Midbrain (tissue), 1 donor: ENCODE data around the gene FAM72A.
"Not testable (repeated sequence)": the region's sequence is repeated elsewhere in the genome, so short reads cannot be mapped to it uniquely, and the experiment has no call there.

ENCODE experiments used
- DNase-seq: peaks from one replicate; lab custom pipeline; 2025; lab: John Stamatoyannopoulos, UW

Gene FAM72A

GRCh38 chr1:206169794-206170193, 32.8 kb downstream of the FAM72A start:
- not testable (repeated sequence) for DNase-seq

DNA sequence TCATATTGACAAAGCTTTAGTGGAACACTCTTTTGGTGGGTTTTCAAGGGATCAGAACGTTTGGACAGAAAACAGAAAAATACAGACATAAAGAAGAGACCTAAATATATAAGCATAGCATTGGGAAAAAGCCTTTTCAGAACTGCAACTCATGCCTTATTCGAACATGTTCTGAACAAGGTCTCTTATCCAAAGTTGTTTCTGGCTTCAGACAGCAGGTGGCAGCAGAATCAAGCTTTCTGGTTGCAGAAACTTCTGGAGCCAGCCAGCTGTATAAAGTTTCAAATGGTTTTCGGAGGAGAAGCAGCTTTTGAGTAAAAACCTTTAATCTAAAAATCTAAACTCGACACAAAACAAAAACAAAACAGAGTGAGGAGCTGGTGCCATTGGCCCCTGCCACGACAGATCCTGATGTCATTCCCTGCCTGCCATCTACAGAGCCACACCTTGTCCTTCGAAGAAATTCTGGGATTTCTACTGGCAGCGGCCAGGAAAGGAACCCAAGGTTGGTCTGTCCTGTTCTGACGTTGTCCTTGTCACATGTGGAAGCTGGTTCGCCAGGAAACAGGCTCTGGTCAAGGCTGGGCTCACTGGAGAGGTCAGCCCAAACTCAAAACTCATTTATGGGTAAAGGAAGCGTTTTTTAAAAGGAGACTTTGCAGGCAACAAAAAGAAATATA, 35.1 kb downstream of the FAM72A start:
- not testable (repeated sequence) for DNase-seq

DNA sequence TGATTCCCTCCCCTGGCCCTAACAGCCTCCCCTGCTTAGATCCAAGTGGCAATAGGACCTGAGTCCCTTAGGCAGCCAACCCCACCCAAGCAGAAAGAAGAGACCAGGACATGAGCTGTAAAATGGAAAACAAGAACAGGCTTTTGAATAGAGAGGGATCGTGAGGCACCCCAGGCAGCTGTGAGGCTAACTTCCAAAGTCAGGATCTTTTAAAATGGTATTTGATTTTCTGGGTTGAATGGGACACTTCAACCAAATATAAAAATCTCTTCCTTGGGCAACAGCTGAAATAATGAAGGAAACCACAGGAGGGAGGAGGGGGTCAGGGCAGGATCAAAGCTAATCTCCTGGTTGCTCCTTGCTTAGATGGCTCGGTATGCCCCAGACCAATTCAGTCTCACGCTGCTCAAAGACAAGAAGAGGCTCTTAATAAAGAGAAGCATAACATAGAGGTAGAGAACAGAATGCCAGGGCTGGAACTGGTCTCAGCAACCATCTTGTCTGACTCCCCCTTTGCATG, 56.8 kb downstream of the FAM72A start:
- DNase-seq, result no peak

DNA sequence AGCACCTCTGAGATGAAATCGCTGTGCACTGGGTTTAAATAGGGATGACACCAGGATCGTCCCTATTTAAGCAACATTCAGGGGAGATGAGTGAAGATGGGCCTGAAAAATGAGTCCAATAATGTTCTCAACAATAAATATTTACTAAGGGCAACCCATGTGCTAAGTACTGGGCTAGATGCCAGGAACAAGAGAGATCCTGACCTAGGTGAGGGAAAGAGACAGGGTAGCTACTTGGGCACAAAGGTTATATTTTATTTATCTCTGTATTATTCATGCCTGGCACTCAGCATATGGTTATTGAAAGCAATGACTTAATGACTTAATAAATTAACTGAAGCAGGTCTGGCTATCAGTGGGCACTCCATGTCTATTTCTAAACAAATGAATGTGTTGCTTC, 58.0 kb downstream of the FAM72A start:
- no peak for DNase-seq

DNA sequence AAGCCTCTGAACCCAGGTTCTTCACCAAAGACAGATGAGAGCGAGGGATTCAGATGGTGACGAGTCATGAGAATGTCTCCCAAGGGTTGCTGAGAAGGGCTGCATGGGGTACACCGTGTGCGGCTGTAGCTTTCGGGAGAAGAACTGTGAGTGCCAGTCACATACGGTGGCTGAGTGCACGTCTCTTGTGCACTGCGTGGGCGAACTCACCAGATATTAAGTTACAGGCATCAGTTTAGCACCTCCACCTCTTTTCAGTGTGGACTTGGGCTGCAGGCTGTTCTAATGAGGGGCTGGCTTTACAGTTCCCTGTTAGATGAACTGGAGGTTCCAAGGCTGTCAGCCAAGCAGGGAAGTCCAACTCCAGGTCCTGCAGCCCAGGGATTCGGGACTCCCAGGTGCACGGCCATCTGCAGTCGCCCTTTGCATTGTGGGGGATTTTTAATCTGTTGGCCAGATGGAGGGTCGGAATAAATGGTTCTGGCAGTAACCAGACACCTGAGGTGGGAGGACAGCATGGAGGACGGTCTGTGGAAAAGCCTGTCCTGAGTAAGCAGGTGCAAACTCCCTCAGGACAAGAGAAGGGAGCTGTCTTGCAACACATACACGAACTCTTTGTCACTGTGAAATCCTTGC, 59.0 kb downstream of the FAM72A start:
- no peak for DNase-seq

GRCh38 chr1:206142770-206143169, 59.9 kb downstream of the FAM72A start:
- no peak for DNase-seq

GRCh38 chr1:206142011-206142410, 60.6 kb downstream of the FAM72A start:
- no peak for DNase-seq

DNA sequence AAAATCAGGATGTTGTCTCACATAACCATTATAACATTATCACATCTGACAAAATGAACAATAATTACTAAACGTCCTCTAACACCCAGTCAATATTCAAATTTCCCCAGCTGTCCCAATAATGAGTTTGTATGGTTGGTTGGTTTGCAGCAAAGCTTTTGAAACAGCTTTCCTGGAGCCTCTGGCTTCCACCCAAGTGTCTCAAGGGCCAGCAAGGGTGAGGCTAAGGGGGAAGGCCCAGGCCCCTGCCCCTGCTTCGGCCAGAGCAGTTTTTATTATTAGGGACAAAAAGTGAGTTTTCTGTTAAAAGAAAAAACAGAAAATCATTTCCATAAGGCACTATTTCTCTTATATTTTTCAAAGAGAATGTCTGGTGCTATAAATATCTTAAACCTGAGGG, 66.4 kb downstream of the FAM72A start:
- no peak for DNase-seq
